Epithelial cell of esophagus (primary cell): ENCODE results near the gene EMCN.
"Not testable (repeated sequence)": the region's sequence is repeated elsewhere in the genome, so short reads cannot be mapped to it uniquely, and the experiment has no call there.

Source experiments
- DNase-seq: peaks from one replicate; pipeline ENCODE4 v3.0.0; 2010; ENCODE audit warnings: low read depth
- H3K4me3 ChIP-seq: 2 replicates; pipeline ENCODE4 v1.5.1; 2011; ENCODE audit warnings: mild to moderate bottlenecking, low read length, control low read depth
- CTCF ChIP-seq: IDR thresholded peaks from 2 replicates; pipeline ENCODE4 v1.5.1; 2011; ENCODE audit warnings: low read depth, mild to moderate bottlenecking, low read length, control low read depth, inconsistent platforms; ENCODE audit not compliant: insufficient read depth; ENCODE audit errors: missing control alignments

Gene EMCN

GRCh38 chr4:100357542-100357941 lies 160.3 kb downstream of the EMCN start:
- no peak overlapping the region for H3K4me3 ChIP-seq
- TF ChIP-seq CTCF, result no peak
- peak; percentile 7 for DNase-seq

GRCh38 chr4:100356172-100356571 lies 161.7 kb downstream of the EMCN start:
- no peak overlapping the region for H3K4me3 ChIP-seq
- TF ChIP-seq CTCF, result no peak
- peak; percentile 77 for DNase-seq

GRCh38 chr4:100352352-100352751 lies 165.5 kb downstream of the EMCN start:
- not testable (repeated sequence) for DNase-seq, H3K4me3 ChIP-seq

- peak; percentile 96 for DNase-seq
- no peak overlapping the region for H3K4me3 ChIP-seq
- no peak for TF ChIP-seq CTCF
These were observed 169.3 kb downstream of the EMCN start for GRCh38 chr4:100348473-100348872.

GRCh38 chr4:100347241-100347640 lies 170.6 kb downstream of the EMCN start:
- DNase-seq, result no peak
- no peak overlapping the region for H3K4me3 ChIP-seq
- no peak for TF ChIP-seq CTCF

GRCh38 chr4:100345585-100345984 lies 172.2 kb downstream of the EMCN start:
- no peak for DNase-seq
- no peak for TF ChIP-seq CTCF
- no peak overlapping the region for H3K4me3 ChIP-seq
